GM23338 (cell line): ENCODE measurements around the gene TCN1. TPM values are rescaled to one million over a fixed set of nuclear protein-coding genes. Genes with fewer than 3 reads are reported as not detected.

Experiments
- ATAC-seq: fragments of 200-7000 bp; cut with Tn5 transposase; 3 replicates; pipeline ENCODE4 v1.9.1; 2020
- DNase-seq: peaks from one replicate; pipeline ENCODE4 v3.0.0-alpha.2; 2015; ENCODE audit warnings: low spot score
- H2AFZ ChIP-seq: fragments of 200-600 bp; sonication (generic); 2 replicates; pipeline ENCODE4 v1.8.0; 2016; ENCODE audit warnings: antibody characterized with exemption, mild to moderate bottlenecking, moderate library complexity
- H3F3A ChIP-seq: fragments of 200-600 bp; sonication (generic); replicated peaks from 2 replicates; pipeline ENCODE4 v1.8.0; 2017; ENCODE audit warnings: antibody characterized with exemption, mixed run types, low read depth
- H3K27ac ChIP-seq: fragments of 200-600 bp; sonication (generic); 2 replicates; pipeline ENCODE4 v1.6.1; 2016; ENCODE audit warnings: low read depth
- H3K27me3 ChIP-seq: fragments of 200-600 bp; sonication (generic); 2 replicates; pipeline ENCODE4 v1.8.0; 2016; ENCODE audit warnings: mild to moderate bottlenecking, mixed run types, moderate library complexity; ENCODE audit not compliant: insufficient read depth
- H3K36me3 ChIP-seq: fragments of 200-600 bp; sonication (generic); 2 replicates; pipeline ENCODE4 v1.8.0; 2016; ENCODE audit warnings: mild to moderate bottlenecking; ENCODE audit not compliant: insufficient read depth
- H3K4me1 ChIP-seq: fragments of 200-600 bp; sonication (generic); 2 replicates; pipeline ENCODE4 v1.8.0; 2016; ENCODE audit warnings: mild to moderate bottlenecking, moderate library complexity; ENCODE audit not compliant: insufficient read depth
- H3K4me2 ChIP-seq: fragments of 200-600 bp; sonication (generic); 2 replicates; pipeline ENCODE4 v1.7.1; 2017; ENCODE audit warnings: mixed run types
- H3K4me3 ChIP-seq: fragments of 200-600 bp; sonication (generic); 2 replicates; pipeline ENCODE4 v1.6.1; 2016; ENCODE audit warnings: mixed run types
- H3K79me2 ChIP-seq: fragments of 200-600 bp; sonication (generic); replicated peaks from 2 replicates; pipeline ENCODE4 v1.8.0; 2017; ENCODE audit warnings: mild to moderate bottlenecking; ENCODE audit not compliant: insufficient read depth
- H3K9me2 ChIP-seq: fragments of 200-600 bp; sonication (generic); 2 replicates; pipeline ENCODE4 v1.8.0; 2017; ENCODE audit not compliant: insufficient read depth
- H4K20me1 ChIP-seq: fragments of 200-600 bp; sonication (generic); replicated peaks from 2 replicates; pipeline ENCODE4 v1.8.0; 2017; ENCODE audit warnings: mild to moderate bottlenecking; ENCODE audit not compliant: insufficient read depth
- H3K27ac Mint-ChIP-seq: 2 replicates; pipeline ENCODE4 v1.8.0; 2020; ENCODE audit warnings: inconsistent platforms, mild to moderate bottlenecking, moderate library complexity, mixed read lengths
- H3K27me3 Mint-ChIP-seq: 3 replicates; pipeline ENCODE4 v1.8.0; 2022; ENCODE audit warnings: low read depth, mild to moderate bottlenecking, moderate library complexity, mixed read lengths, inconsistent platforms; ENCODE audit not compliant: insufficient read depth, poor library complexity
- H3K36me3 Mint-ChIP-seq: 3 replicates; pipeline ENCODE4 v1.8.0; 2021; ENCODE audit warnings: low read depth, mild to moderate bottlenecking, inconsistent platforms, moderate library complexity, mixed read lengths
- H3K4me1 Mint-ChIP-seq: 3 replicates; pipeline ENCODE4 v1.8.0; 2020; ENCODE audit warnings: mild to moderate bottlenecking, inconsistent platforms, mixed read lengths
- H3K4me3 Mint-ChIP-seq: 3 replicates; pipeline ENCODE4 v1.8.0; 2021; ENCODE audit warnings: moderate library complexity, mild to moderate bottlenecking, inconsistent platforms, mixed read lengths
- H3K9me3 Mint-ChIP-seq: 3 replicates; pipeline ENCODE4 v1.8.0; 2020; ENCODE audit warnings: moderate library complexity, mild to moderate bottlenecking, inconsistent platforms, mixed read lengths
- CTCF ChIP-seq, 2 experiments: fragments of 200-600 bp in 1 of 2; sonication (generic) in 1 of 2; conservative IDR thresholded peaks; 2 replicates each; pipeline versions ENCODE4 v1.5.1 to v1.6.1; 2016 to 2017; ENCODE audit warnings: antibody characterized with exemption in 2 of 2, low read depth in 2 of 2, mild to moderate bottlenecking in 2 of 2, moderate library complexity in 1 of 2
- EZH2 ChIP-seq: fragments of 200-600 bp; sonication (generic); IDR thresholded peaks from one replicate; pipeline ENCODE4 v1.8.0; 2017; ENCODE audit warnings: antibody characterized with exemption, mild to moderate bottlenecking, low read depth; ENCODE audit not compliant: unreplicated experiment
- EZH2phosphoT487 ChIP-seq: fragments of 200-600 bp; sonication (generic); IDR thresholded peaks from one replicate; pipeline ENCODE4 v1.8.1; 2018; ENCODE audit warnings: antibody characterized with exemption; ENCODE audit not compliant: unreplicated experiment
- JUNB ChIP-seq: IDR thresholded peaks from one replicate; pipeline ENCODE4 v1.6.1; 2016; ENCODE audit warnings: antibody characterized with exemption; ENCODE audit not compliant: unreplicated experiment
- POLR2AphosphoS5 ChIP-seq: IDR thresholded peaks from 2 replicates; pipeline ENCODE4 v1.6.1; 2016; ENCODE audit warnings: antibody characterized with exemption, low read depth
- REST ChIP-seq: IDR thresholded peaks from one replicate; pipeline ENCODE4 v1.6.1; 2018; ENCODE audit warnings: antibody characterized with exemption; ENCODE audit not compliant: unreplicated experiment
- ZNF114 ChIP-seq: fragments of 250-450 bp; sonication (Bioruptor Pico); IDR thresholded peaks from 2 replicates; pipeline ENCODE4 v1.5.0; 2020; ENCODE audit warnings: mild to moderate bottlenecking, moderate library complexity
- ZNF331 ChIP-seq: fragments of 250-450 bp; sonication (Bioruptor Pico); IDR thresholded peaks from 2 replicates; pipeline ENCODE4 v1.5.0; 2020; ENCODE audit warnings: low read depth, mild to moderate bottlenecking, moderate library complexity
- ZNF462 ChIP-seq: fragments of 250-450 bp; sonication (Bioruptor Pico); IDR thresholded peaks from 2 replicates; pipeline ENCODE4 v1.5.0; 2020; ENCODE audit warnings: mild to moderate bottlenecking, moderate library complexity
- polyA plus RNA-seq: library from polyadenylated mRNA; unstranded; fragments of >200 nt; fragmentation: Nextera tagmentation; extraction: Ambion mirVana; gene quantifications from 2 replicates; pipeline ENCODE4 v1.2.1, GENCODE V29; 2016
- total RNA-seq: library from RNA; depleted of rRNA; stranded (reverse); fragments of >200 nt; shearing (Covaris generic); gene quantifications from 2 replicates; pipeline ENCODE4 v1.2.3, GENCODE V29; 2014

TCN1 gene
- total and polyA plus RNA-seq, 2 experiments from 2014 or later = not detected

- no peaks in the 10 kb centered on the region for H4K20me1 ChIP-seq
- H3K9me3 Mint-ChIP-seq = no peaks in the 10 kb centered on the region
- peaks cover 7% of the 10 kb centered on the region for H3K27me3 Mint-ChIP-seq
- peaks cover 16% of the 10 kb centered on the region for H3K79me2 ChIP-seq
- H3K4me2 ChIP-seq = no peak overlapping the region
- no peaks in the 10 kb centered on the region for H3K9me2 ChIP-seq
- H3K4me3 Mint-ChIP-seq = no peak overlapping the region
- no peak overlapping the region for H3K27ac ChIP-seq
- DNase-seq (no peak), ATAC-seq (no peak)
- peaks cover 32% of the 10 kb centered on the region for H3K36me3 Mint-ChIP-seq
- peak overlapping the region; percentile 70; the same call in 1 of the 2 replicates for H3K27ac Mint-ChIP-seq
- H3K4me3 ChIP-seq = no peak overlapping the region
- H3K4me1 ChIP-seq = peaks cover 48% of the 10 kb centered on the region
- no peak for TF ChIP-seq EZH2
- TF ChIP-seq ZNF331 (CRISPR knock-in tag) = no peak
- no peak for TF ChIP-seq ZNF114 (CRISPR knock-in tag)
- peaks cover 16% of the 10 kb centered on the region; the same call in 1 of the 2 replicates for H3K36me3 ChIP-seq
- peaks cover 47% of the 10 kb centered on the region for H3K4me1 Mint-ChIP-seq
- no peaks in the 10 kb centered on the region for H3F3A ChIP-seq
- no peak overlapping the region for H2AFZ ChIP-seq
- H3K27me3 ChIP-seq = no peaks in the 10 kb centered on the region
These were observed 54.1 kb downstream of the TCN1 start for GRCh38 chr11:59812220-59812619.

GRCh38 chr11:59810911-59811259 lies 55.4 kb downstream of the TCN1 start:
- H3K4me1 Mint-ChIP-seq = peaks cover 34% of the 10 kb centered on the region
- Histone ChIP-seq H4K20me1 (no peaks in the 10 kb centered on the region), H3K79me2 (peaks cover 16% of the 10 kb centered on the region), H3K27me3 (no peaks in the 10 kb centered on the region), H3K4me3 (peak overlapping the region; percentile 96), H3F3A (no peaks in the 10 kb centered on the region), H3K4me1 (peaks cover 35% of the 10 kb centered on the region), H3K9me2 (no peaks in the 10 kb centered on the region), H3K36me3 (peaks cover 28% of the 10 kb centered on the region), H3K27ac (peak overlapping the region; percentile 67), H3K4me2 (peak overlapping the region; percentile 92), H2AFZ (peak overlapping the region; percentile 28; the same call in 1 of the 2 replicates)
- no peaks in the 10 kb centered on the region for H3K9me3 Mint-ChIP-seq
- ATAC-seq = no peak
- H3K36me3 Mint-ChIP-seq = peaks cover 44% of the 10 kb centered on the region
- H3K27ac Mint-ChIP-seq = peak overlapping the region; percentile 98
- peaks cover 9% of the 10 kb centered on the region for H3K27me3 Mint-ChIP-seq
- no peak for DNase-seq
- H3K4me3 Mint-ChIP-seq = peak overlapping the region; percentile 96
- TF ChIP-seq ZNF462 (CRISPR knock-in tag) (no peak), JUNB (no peak), EZH2phosphoT487 (no peak), REST (no peak), ZNF114 (CRISPR knock-in tag) (no peak), CTCF (conservative IDR thresholded peaks at IDR 0.05; ENCODE audit: low read depth in 2 of 2) (no peak), POLR2AphosphoS5 (no peak), ZNF331 (CRISPR knock-in tag) (no peak)
